Glutamatergic neuron (in vitro differentiated cells): ENCODE measurements around the gene PERP. TPM values are rescaled to one million over a fixed set of nuclear protein-coding genes. Genes with fewer than 3 reads are reported as not detected.

ENCODE experiments used
- DNase-seq: peaks from one replicate; pipeline ENCODE4 v3.0.0; 2022
- H3K27ac Mint-ChIP-seq: one replicate; pipeline ENCODE4 v1.8.0; 2020; ENCODE audit warnings: mild to moderate bottlenecking, mixed read lengths, inconsistent platforms; ENCODE audit not compliant: unreplicated experiment
- H3K27me3 Mint-ChIP-seq: one replicate; pipeline ENCODE4 v1.8.0; 2020; ENCODE audit warnings: mild to moderate bottlenecking, moderate library complexity, mixed read lengths, inconsistent platforms; ENCODE audit not compliant: unreplicated experiment
- H3K36me3 Mint-ChIP-seq: one replicate; pipeline ENCODE4 v1.8.0; 2020; ENCODE audit warnings: mild to moderate bottlenecking, mixed read lengths, inconsistent platforms; ENCODE audit not compliant: unreplicated experiment
- H3K4me1 Mint-ChIP-seq: one replicate; pipeline ENCODE4 v1.8.0; 2020; ENCODE audit warnings: mild to moderate bottlenecking, low read depth, mixed read lengths, inconsistent platforms; ENCODE audit not compliant: unreplicated experiment
- H3K4me3 Mint-ChIP-seq: one replicate; pipeline ENCODE4 v1.8.0; 2020; ENCODE audit warnings: mild to moderate bottlenecking, mixed read lengths, inconsistent platforms; ENCODE audit not compliant: unreplicated experiment
- H3K9me3 Mint-ChIP-seq: one replicate; pipeline ENCODE4 v1.8.0; 2020; ENCODE audit warnings: mild to moderate bottlenecking, moderate library complexity, mixed read lengths, inconsistent platforms; ENCODE audit not compliant: unreplicated experiment
- CTCF ChIP-seq: fragments of 200-600 bp; sonication (generic); IDR thresholded peaks from one replicate; pipeline ENCODE4 v1.5.0; 2021; ENCODE audit not compliant: partially characterized antibody, unreplicated experiment
- total RNA-seq: library from RNA; stranded (reverse); fragmentation: NEBNext Ultra II Directional; extraction: Animal tissue kit (Norgen Biotek cat#: 25700); gene quantifications from one replicate; pipeline ENCODE4 v1.2.1, GENCODE V29; 2021; ENCODE audit not compliant: unreplicated experiment

PERP gene
- total RNA-seq, 1 donor from 2014 or later: 10.7 TPM

GRCh38 chr6:138110229-138110628 is 3.0 kb upstream of the PERP start:
- H3K4me1 Mint-ChIP-seq: peaks cover 12% of the 10 kb centered on the region
- peaks cover 7% of the 10 kb centered on the region for H3K27me3 Mint-ChIP-seq

GRCh38 chr6:138109042-138109997 is 2.1 kb upstream of the PERP start:
- DNase-seq: peak; percentile 78
- Mint-ChIP-seq H3K27me3 (peaks cover 7% of the 10 kb centered on the region), H3K36me3 (no peaks in the 10 kb centered on the region), H3K27ac (no peak overlapping the region), H3K4me1 (peaks cover 13% of the 10 kb centered on the region), H3K9me3 (peaks cover 3% of the 10 kb centered on the region), H3K4me3 (no peak overlapping the region)
- peak; percentile 97 for TF ChIP-seq CTCF

More at GRCh38 chr6:138110229-138110628, 3.0 kb upstream of the PERP start:
- H3K36me3 Mint-ChIP-seq: no peaks in the 10 kb centered on the region
- H3K9me3 Mint-ChIP-seq: peaks cover 3% of the 10 kb centered on the region
- no peak for TF ChIP-seq CTCF
- H3K27ac Mint-ChIP-seq: no peak overlapping the region
- H3K4me3 Mint-ChIP-seq: no peak overlapping the region
- DNase-seq: no peak

- Mint-ChIP-seq H3K4me1 (peaks cover 13% of the 10 kb centered on the region), H3K36me3 (no peaks in the 10 kb centered on the region), H3K4me3 (peak overlapping the region; percentile 97), H3K27ac (peak overlapping the region; percentile 88), H3K27me3 (peaks cover 7% of the 10 kb centered on the region), H3K9me3 (peaks cover 3% of the 10 kb centered on the region)
- TF ChIP-seq CTCF: no peak
- DNase-seq: no peak
Observed at GRCh38 chr6:138107752-138108592, 753 bp upstream of the PERP start.

GRCh38 chr6:138106665-138107077 is 548 bp downstream of the PERP start:
- peak overlapping the region; percentile 92 for H3K4me3 Mint-ChIP-seq
- peaks cover 7% of the 10 kb centered on the region for H3K27me3 Mint-ChIP-seq
- H3K36me3 Mint-ChIP-seq: no peaks in the 10 kb centered on the region
- no peak for DNase-seq
- H3K27ac Mint-ChIP-seq: peak overlapping the region; percentile 62
- H3K9me3 Mint-ChIP-seq: peaks cover 3% of the 10 kb centered on the region
- peaks cover 13% of the 10 kb centered on the region for H3K4me1 Mint-ChIP-seq
- no peak for TF ChIP-seq CTCF
